Endometrium (tissue), 2 donors: ENCODE measurements around the gene LDB2.
"Not testable (repeated sequence)": the region's sequence is repeated elsewhere in the genome, so short reads cannot be mapped to it uniquely, and the experiment has no call there.

Experiments used
- FAIRE-seq: peaks from 2 replicates; lab custom pipeline; 2012; peaks lifted over from hg19 to GRCh38; lab: Jason Lieb, UNC
- donor health status: control.
- donor health status: control.

LDB2 gene

DNA sequence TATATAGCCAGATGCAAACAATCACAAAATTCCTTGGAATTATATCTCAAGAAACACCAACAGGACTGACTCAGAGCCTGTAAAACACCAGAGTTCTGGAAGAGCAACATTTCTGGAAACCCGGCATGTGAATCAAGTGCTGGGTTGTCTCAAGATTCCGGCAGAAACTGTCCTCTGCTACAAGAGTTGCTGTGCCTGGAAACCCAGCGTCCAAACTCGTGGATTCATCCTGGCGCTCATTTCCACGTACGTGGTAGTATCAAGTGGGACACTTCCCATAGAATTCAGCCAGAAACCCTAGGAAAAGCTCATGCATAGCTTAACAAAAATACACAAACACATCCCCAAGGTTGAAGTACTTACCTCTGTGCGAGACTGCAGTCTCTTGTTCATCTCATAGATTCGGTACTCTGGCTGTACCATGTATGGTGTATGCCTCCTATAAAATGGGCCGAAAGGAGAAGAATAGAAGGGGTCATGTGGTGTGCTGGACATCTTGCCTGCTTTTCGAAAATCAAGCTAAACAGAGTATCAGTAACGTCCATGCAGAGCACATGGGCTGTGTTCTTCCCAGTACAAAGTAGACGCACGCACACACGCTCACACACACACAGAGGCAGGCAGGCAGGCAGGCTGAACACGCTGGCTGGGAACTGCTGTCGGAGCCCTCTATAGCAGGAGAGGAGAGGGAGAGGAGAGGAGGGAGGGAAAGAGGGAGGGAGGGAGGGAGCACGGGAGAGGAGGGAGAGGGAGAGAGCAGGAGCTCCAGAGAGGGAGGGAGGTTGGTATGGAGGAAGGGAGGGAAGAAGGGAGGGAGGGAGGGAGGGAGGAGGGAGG is at the start of gene LDB2:
Gene LDB2, minus strand, starts transcription at position 655 of the 837 bp plus-strand sequence.
- FAIRE-seq = no peak

- no peak for FAIRE-seq
Measured at GRCh38 chr4:16942491-16942890, 44.0 kb upstream of the LDB2 start.

- FAIRE-seq = no peak
Measured at GRCh38 chr4:16939178-16939577, 40.7 kb upstream of the LDB2 start.

- no peak for FAIRE-seq
Measured at GRCh38 chr4:16938512-16939040, 40.1 kb upstream of the LDB2 start.

- no peak for FAIRE-seq
Measured at GRCh38 chr4:16931339-16932305, 33.2 kb upstream of the LDB2 start.

DNA sequence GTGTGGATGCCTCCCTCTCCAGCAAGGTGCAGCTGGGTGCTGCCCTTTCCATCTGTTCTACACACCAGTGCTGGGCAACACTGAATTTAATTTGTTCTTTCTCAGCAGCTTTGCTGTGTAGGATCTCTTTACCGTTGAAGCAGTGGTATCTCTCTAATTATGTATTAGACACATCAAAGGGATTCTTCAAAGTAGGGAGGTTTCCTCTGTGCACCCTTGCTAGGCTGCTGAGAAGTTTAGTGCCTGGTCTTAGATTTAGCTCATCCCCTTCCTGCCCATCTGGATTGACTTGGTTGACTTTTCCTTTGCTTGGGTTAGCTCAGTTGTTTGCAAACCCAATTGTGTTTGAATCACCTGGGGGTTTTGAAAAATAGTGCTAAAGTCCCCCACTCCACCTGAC is 27.8 kb upstream of the LDB2 start:
- FAIRE-seq = no peak

- FAIRE-seq = not testable (repeated sequence)
Measured at GRCh38 chr4:16918716-16919115, 20.3 kb upstream of the LDB2 start.

DNA sequence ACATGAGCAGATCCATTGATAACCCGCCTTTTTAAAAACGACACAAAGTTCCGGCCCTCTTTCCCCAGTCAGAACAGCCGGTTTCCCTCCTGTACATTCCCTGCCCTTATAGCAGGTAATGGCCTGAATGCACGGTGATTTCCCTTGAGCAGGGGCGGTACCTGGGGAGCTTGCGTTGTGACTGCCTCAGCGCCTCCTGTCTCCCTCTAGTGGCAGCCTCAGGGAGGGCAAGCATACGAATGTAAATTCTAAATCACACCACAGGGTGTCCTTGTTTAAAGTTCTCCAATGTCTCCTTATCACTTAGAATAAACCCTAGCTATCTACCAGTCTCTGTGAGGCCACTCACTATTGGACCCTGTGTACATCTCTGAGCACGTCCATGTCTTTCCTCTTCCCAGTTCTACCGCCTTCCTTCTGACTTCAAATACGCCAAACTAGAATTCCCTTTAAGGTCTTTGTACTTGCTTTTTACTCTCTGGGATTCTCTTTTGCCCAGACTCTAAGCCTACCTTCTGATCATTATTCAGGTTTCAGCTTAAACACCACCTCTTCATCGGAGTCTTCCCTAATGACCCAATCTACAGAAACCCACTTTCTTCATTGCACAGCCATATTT is 18.4 kb upstream of the LDB2 start:
- no peak for FAIRE-seq

DNA sequence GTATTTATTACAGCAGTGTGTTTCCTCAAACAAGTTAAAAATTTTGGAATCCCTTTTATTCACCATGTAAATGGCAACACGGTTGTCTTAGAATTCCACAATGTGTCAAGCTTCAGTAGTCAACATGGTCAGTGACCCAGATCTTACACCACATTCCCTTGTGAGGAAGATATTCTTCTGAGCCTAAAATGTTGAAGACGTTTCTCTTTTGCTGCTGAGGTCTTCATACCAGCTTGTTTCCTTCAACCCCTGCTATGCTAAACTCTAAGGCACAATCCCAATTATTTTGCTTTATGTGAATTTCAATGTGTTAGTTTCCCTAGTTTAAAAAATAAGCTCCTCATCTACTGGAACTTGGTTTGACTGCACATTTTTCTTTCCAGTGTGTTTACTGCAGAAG is 17.6 kb upstream of the LDB2 start:
- no peak for FAIRE-seq

DNA sequence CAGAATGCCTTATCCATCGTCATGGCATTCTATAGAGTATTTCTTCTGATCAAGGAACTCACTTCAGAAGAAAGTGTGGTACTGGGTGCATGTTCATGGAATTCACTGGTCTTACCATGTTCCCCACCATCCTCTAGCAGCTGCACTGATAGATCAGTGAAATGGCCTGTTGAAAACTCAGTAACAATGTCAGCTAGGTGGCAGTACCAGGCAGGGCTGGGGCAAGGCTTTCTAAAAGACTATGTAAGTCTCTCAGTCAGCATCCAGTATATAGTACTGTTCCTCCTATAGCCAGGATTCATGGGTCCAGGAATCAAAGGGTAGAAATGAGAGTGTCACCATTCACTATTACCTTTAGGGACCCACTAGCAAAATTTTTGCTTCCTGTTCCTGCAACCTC is 15.8 kb upstream of the LDB2 start:
- no peak for FAIRE-seq

DNA sequence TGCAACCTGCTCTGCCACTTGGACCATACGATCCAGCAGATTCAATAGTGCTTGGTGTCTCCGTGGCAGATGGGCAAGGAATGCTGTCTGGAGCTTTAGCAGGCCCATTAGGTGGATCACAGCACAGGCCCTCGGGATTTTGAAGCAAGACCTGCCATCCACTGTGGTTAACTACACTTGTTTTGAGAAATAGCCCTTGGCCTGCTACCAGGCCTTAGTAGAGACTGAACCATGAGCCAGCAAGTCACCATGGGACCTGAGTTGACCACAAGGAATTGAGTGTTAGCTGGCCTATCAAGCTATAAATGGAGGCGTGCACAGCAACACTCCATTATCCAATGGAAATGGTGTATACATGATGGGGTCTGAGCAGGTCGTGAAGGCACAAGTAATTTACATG is 14.5 kb upstream of the LDB2 start:
- FAIRE-seq = no peak

DNA sequence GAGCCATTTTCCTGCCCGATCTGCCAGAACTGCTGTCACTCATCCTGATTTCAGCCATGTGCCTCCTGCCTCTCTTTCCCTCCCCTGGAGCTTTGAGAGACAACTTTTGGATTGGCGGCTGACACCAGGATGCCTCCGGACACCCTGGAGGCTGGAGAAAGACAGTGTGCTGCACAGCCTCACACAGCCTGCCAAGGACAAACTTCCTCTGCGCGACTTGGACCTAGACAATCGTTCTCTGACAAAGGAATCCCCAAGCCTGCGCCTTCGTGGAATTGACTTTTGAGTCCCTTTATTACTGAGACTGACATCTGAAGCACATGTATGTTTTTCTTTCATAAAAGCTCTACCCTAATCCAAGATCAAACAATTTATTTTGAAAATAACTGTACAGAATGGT is 10.8 kb upstream of the LDB2 start:
- no peak for FAIRE-seq

GRCh38 chr4:16908377-16909021 is 10.1 kb upstream of the LDB2 start:
- no peak for FAIRE-seq

- FAIRE-seq = no peak
Measured at GRCh38 chr4:16900325-16900724, 1.9 kb upstream of the LDB2 start.

- peak; percentile 31 for FAIRE-seq
Measured at GRCh38 chr4:16896881-16897750, 1.3 kb downstream of the LDB2 start.

DNA sequence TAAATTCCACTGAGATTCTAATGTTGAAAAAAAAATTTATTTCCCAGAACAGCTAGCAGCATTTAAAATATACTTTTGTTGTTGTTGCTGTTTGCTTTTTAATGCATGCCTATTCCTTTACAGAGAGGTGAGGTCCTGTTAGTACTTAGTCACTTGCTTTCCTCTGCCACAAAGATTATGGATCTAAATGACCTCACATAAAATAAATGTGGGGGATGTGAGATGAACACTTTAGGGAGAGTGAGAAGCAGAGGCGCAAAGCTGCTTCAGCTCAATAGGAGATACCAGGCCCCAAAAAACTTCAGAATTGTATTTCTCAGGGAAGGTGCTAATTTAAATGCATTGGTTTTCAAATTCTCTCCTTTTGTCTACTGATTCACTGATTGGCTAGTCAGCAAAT is 4.0 kb downstream of the LDB2 start:
- FAIRE-seq = no peak

DNA sequence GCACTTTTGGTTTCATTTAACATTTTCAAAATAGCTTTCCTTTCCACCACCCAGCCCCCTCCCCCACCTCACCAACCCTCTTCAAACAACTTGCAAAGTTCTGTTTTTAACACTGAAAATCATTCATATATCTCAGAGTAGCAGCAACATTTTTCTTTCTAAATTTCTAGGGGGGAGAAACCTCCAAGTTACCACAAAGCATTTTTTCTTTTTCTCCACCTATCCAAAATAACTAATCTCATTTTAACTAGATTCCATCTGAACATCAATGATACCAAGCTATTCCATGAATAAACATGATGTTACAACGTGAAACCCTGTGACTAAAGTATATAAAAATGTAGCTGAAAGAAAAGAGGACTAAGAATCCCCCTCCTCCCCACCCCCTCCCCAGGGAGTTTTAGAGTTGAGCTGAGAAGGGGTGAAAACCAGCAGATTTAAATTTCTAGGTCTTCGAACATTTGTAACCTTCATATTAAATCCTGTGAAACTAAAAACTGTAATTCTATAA is 5.2 kb downstream of the LDB2 start:
- no peak for FAIRE-seq

DNA sequence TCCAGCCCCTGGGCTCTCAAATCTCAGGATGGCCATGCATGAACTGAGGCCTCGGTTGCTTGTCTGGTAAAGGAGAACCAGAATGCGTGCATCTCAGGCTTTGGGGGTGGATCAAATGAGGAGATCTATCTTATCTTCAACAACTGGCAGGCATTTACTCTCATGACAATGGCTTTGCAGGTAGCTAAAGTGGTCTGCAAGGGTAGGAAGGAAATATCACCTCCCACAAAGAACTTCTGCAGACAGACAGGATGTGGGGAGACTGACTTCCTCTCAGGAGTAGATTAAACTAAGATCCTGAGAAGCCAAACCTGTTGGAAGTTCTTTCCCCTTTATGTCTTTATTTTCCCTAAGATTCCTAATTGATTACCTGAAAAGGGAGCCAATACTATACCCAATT is 7.8 kb downstream of the LDB2 start:
- FAIRE-seq = no peak

GRCh38 chr4:16889945-16890344 is 8.5 kb downstream of the LDB2 start:
- FAIRE-seq = no peak

DNA sequence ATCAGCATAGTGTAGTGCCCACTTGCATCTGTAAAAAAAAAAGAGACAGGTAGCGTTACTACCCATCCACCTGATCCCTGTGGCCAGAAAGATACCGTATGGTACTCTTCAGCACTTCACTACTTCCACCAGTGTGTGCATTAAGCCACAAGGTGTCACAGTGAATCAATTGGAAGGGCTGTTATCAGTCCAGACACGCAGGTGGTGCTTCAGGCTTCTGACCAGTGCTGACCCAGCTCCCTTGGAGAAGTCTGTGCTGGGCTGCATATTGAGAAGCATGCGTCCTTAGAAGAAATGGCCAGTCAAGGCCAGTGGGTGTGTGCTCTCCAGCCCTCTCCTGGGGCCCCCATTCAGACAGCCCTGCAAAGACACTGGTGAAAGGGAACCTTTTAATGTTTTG is 10.6 kb downstream of the LDB2 start:
- no peak for FAIRE-seq
